Measurements from ENCODE around the gene GPR143.

- TF ChIP-seq YY1 (IDR thresholded peaks at IDR 0.05; ENCODE audit: insufficient read depth, insufficient read length) (no peak), SUZ12 (IDR thresholded peaks at IDR 0.05; ENCODE audit: extremely low read depth, insufficient read depth, insufficient read length) (no peak)
Observed at GRCh38 chrX:9805956-9806355, 40.3 kb upstream of the GPR143 start.
